ENCODE results near the gene RNF169.
"Not testable (repeated sequence)": the region's sequence is repeated elsewhere in the genome, so short reads cannot be mapped to it uniquely, and the experiment has no call there.

RNF169 gene

GRCh38 chr11:74768172-74768651 lies 19.6 kb downstream of the RNF169 start:
- not testable (repeated sequence) for DNase-seq (ENCODE audit: low read depth, low spot score)

- no peak for DNase-seq (ENCODE audit: low read depth, low spot score)
These were observed 20.5 kb downstream of the RNF169 start for GRCh38 chr11:74769055-74769707.

GRCh38 chr11:74770456-74770855 lies 21.8 kb downstream of the RNF169 start:
- no peak for DNase-seq (ENCODE audit: low read depth, low spot score)

GRCh38 chr11:74771139-74771538 lies 22.5 kb downstream of the RNF169 start:
- DNase-seq (ENCODE audit: low read depth, low spot score): no peak

- no peak for DNase-seq (ENCODE audit: low read depth, low spot score)
These were observed 24.8 kb downstream of the RNF169 start for GRCh38 chr11:74773476-74773875.

- DNase-seq (ENCODE audit: low read depth, low spot score): no peak
These were observed 27.1 kb downstream of the RNF169 start for GRCh38 chr11:74775762-74776161.

GRCh38 chr11:74776546-74776945 lies 27.9 kb downstream of the RNF169 start:
- DNase-seq (ENCODE audit: low read depth, low spot score): no peak

GRCh38 chr11:74777038-74777437 lies 28.4 kb downstream of the RNF169 start:
- no peak for DNase-seq (ENCODE audit: low read depth, low spot score)

- DNase-seq (ENCODE audit: low read depth, low spot score): no peak
These were observed 29.2 kb downstream of the RNF169 start for GRCh38 chr11:74777877-74778276.

- DNase-seq (ENCODE audit: low read depth, low spot score): no peak
These were observed 29.9 kb downstream of the RNF169 start for GRCh38 chr11:74778581-74778980.

GRCh38 chr11:74780248-74781005 lies 31.8 kb downstream of the RNF169 start:
- DNase-seq (ENCODE audit: low read depth, low spot score): no peak

GRCh38 chr11:74783241-74783871 lies 34.7 kb downstream of the RNF169 start:
- no peak for DNase-seq (ENCODE audit: low read depth, low spot score)

- DNase-seq (ENCODE audit: low read depth, low spot score): no peak
These were observed 35.6 kb downstream of the RNF169 start for GRCh38 chr11:74784234-74784633.

GRCh38 chr11:74784726-74785125 lies 36.1 kb downstream of the RNF169 start:
- DNase-seq (ENCODE audit: low read depth, low spot score): no peak

GRCh38 chr11:74786574-74786973 lies 37.9 kb downstream of the RNF169 start:
- DNase-seq (ENCODE audit: low read depth, low spot score): no peak

GRCh38 chr11:74791333-74792100 lies 42.9 kb downstream of the RNF169 start:
- DNase-seq (ENCODE audit: low read depth, low spot score): no peak

GRCh38 chr11:74806267-74806666 lies 57.6 kb downstream of the RNF169 start:
- no peak for DNase-seq (ENCODE audit: low read depth, low spot score)

GRCh38 chr11:74809801-74810200 lies 61.2 kb downstream of the RNF169 start:
- no peak for DNase-seq (ENCODE audit: low read depth, low spot score)

GRCh38 chr11:74815966-74816365 lies 67.3 kb downstream of the RNF169 start:
- no peak for DNase-seq (ENCODE audit: low read depth, low spot score)

GRCh38 chr11:74816664-74817063 lies 68.0 kb downstream of the RNF169 start:
- DNase-seq (ENCODE audit: low read depth, low spot score): no peak

- no peak for DNase-seq (ENCODE audit: low read depth, low spot score)
These were observed 69.8 kb downstream of the RNF169 start for GRCh38 chr11:74818283-74818946.
